DMS153 treated with DMSO at 0.1 percent for 48 hours (cell line): Measurements from ENCODE around the gene TMEM182.

Source experiments
- DNase-seq: peaks from one replicate; lab custom pipeline; 2025; ENCODE audit not compliant: unreplicated experiment; lab: John Stamatoyannopoulos, UW

Gene TMEM182

GRCh38 chr2:102850888-102851287 is 89.1 kb downstream of the TMEM182 start:
- DNase-seq: no peak

DNA sequence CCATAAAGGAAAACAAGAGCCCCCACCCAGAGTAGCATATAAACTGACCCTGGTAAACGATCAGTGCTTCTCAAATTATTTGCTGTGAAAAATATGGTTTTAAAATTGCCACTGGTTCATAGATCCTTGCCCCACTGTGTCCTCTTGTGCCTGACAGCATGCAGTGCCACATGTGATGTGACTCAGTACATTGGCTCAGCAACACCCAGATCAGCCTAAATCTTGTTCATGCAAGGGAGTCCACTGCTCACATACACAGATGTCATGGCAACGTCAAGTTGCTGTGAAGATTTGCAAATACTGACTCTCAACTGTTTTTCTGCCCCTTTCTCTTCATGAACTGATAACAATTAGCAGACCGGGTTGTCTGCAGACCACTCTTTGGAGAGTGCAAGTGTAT is 91.0 kb downstream of the TMEM182 start:
- DNase-seq: no peak
